ENCODE data around the gene WNT3A. TPM values are rescaled to one million over a fixed set of nuclear protein-coding genes. Genes with fewer than 3 reads are reported as not detected.
"Not testable (repeated sequence)": the region's sequence is repeated elsewhere in the genome, so short reads cannot be mapped to it uniquely, and the experiment has no call there.

Gene WNT3A
- total and polyA plus RNA-seq, 2 donors (not counting 3 experiments of a cell fraction or from before 2014, with no cell fraction given) = not detected

DNA sequence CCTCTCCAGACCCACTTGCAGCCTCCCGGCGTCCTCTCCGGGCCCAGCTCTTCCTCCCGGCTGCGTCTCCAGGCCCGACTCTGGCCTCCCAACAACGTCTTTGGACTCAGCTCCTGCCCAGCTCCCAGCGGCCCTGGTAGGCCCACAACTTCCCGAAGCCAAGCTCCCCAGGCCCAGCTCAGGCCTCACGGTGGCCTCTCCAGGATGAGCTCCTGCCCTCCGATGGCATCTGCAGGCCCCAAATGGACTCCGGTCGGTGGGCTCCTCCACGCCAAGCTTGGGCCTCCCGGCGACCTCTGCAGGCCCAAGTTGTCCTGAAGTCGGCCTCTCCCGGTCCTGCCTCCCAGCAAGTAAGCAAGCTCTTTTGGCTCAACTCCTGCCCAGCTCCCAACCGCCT is 34.5 kb upstream of the WNT3A start:
- H3K4me3 ChIP-seq (replicated peaks in 1 of 3; ENCODE audit: insufficient read depth in 1 of 3, low read depth in 1 of 3, low read length in 3 of 3); H3K9me1 ChIP-seq (replicated peaks; ENCODE audit: control insufficient read depth, extremely low read depth, insufficient read depth, low read length); intact Hi-C loops (cut with micrococcal nuclease); H3K9me3 ChIP-seq (replicated peaks; ENCODE audit: control insufficient read depth, insufficient read depth, low read length); dilution Hi-C loops (cut with MboI; ENCODE audit: extremely low pct_ligation_motif_present, low sequenced_read_pairs); H3K4me1 ChIP-seq (ENCODE audit: control insufficient read depth, extremely low read depth, insufficient read depth, low read length); H2AFZ ChIP-seq (ENCODE audit: low read depth, low read length); CTCF ChIA-PET; POLR2A ChIA-PET; H4K20me1 ChIP-seq (replicated peaks; ENCODE audit: control insufficient read depth, extremely low read depth, insufficient read depth, low read length); H3K4me2 ChIP-seq (ENCODE audit: insufficient read depth, low read length); H3K79me2 ChIP-seq (ENCODE audit: control insufficient read depth, insufficient read depth, low read length); FAIRE-seq; H3K9ac ChIP-seq (replicated peaks; ENCODE audit: extremely low read depth, insufficient read depth, low read length); BruUV-seq (replicated peaks); DNase-seq (ENCODE audit: low read depth, low spot score); H3K27me3 ChIP-seq (ENCODE audit: control insufficient read depth in 2 of 2, insufficient read depth in 2 of 2, low read length in 2 of 2); H3K36me3 ChIP-seq (ENCODE audit: control insufficient read depth in 2 of 2, extremely low read depth in 1 of 2, insufficient read depth in 2 of 2, low read length in 2 of 2); H3K27ac ChIP-seq (ENCODE audit: insufficient read depth, low read depth, low read length): not testable (repeated sequence)

DNA sequence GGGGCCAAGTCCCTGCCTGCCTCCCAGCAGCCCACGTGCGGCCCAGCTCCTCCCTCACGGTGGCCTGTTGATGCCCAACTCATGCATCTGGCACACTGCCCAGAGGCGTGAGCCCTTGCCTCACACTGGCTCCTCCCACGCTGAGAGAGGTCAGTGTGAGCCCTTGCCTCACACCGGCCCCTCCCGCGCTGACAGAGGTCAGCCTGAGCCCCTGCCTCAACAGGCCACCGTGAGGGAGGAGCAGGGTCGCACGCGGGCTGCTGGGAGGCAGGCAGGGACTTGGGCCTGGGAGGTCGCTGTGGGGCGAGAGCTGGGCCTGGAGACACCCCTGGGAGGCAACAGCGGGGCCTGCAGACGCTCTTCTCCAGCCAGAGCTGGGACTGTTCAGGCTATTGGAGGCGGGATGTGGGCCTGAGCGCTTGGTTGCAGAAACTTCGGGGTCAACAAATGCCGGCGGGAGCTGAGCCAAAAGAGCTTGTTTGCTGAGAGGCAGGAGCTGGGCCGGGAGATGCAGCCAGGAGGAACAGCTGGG is 33.9 kb upstream of the WNT3A start:
- CTCF ChIA-PET; H3K79me2 ChIP-seq (ENCODE audit: control insufficient read depth, insufficient read depth, low read length); H3K36me3 ChIP-seq (ENCODE audit: control insufficient read depth in 2 of 2, extremely low read depth in 1 of 2, insufficient read depth in 2 of 2, low read length in 2 of 2); H3K4me1 ChIP-seq (ENCODE audit: control insufficient read depth, extremely low read depth, insufficient read depth, low read length); H3K4me2 ChIP-seq (ENCODE audit: insufficient read depth, low read length); H2AFZ ChIP-seq (ENCODE audit: low read depth, low read length); FAIRE-seq; H3K27ac ChIP-seq (ENCODE audit: insufficient read depth, low read depth, low read length); intact Hi-C loops (cut with micrococcal nuclease); H3K9me3 ChIP-seq (replicated peaks; ENCODE audit: control insufficient read depth, insufficient read depth, low read length); DNase-seq (ENCODE audit: low read depth, low spot score); dilution Hi-C loops (cut with MboI; ENCODE audit: extremely low pct_ligation_motif_present, low sequenced_read_pairs); H3K27me3 ChIP-seq (ENCODE audit: control insufficient read depth in 2 of 2, insufficient read depth in 2 of 2, low read length in 2 of 2); BruUV-seq (replicated peaks); H4K20me1 ChIP-seq (replicated peaks; ENCODE audit: control insufficient read depth, extremely low read depth, insufficient read depth, low read length); H3K9ac ChIP-seq (replicated peaks; ENCODE audit: extremely low read depth, insufficient read depth, low read length); H3K9me1 ChIP-seq (replicated peaks; ENCODE audit: control insufficient read depth, extremely low read depth, insufficient read depth, low read length); H3K4me3 ChIP-seq (replicated peaks in 1 of 3; ENCODE audit: insufficient read depth in 1 of 3, low read depth in 1 of 3, low read length in 3 of 3); POLR2A ChIA-PET: not testable (repeated sequence)

- H3K4me2 ChIP-seq (ENCODE audit: insufficient read depth, low read length); H3K4me3 ChIP-seq (replicated peaks in 1 of 3; ENCODE audit: insufficient read depth in 1 of 3, low read depth in 1 of 3, low read length in 3 of 3); H3K27me3 ChIP-seq (ENCODE audit: control insufficient read depth in 2 of 2, insufficient read depth in 2 of 2, low read length in 2 of 2); H3K9ac ChIP-seq (replicated peaks; ENCODE audit: extremely low read depth, insufficient read depth, low read length); FAIRE-seq; CTCF ChIA-PET; H4K20me1 ChIP-seq (replicated peaks; ENCODE audit: control insufficient read depth, extremely low read depth, insufficient read depth, low read length); intact Hi-C loops (cut with micrococcal nuclease); DNase-seq (ENCODE audit: low read depth, low spot score); H3K27ac ChIP-seq (ENCODE audit: insufficient read depth, low read depth, low read length); H2AFZ ChIP-seq (ENCODE audit: low read depth, low read length); BruUV-seq (replicated peaks); H3K4me1 ChIP-seq (ENCODE audit: control insufficient read depth, extremely low read depth, insufficient read depth, low read length); H3K9me3 ChIP-seq (replicated peaks; ENCODE audit: control insufficient read depth, insufficient read depth, low read length); POLR2A ChIA-PET; H3K9me1 ChIP-seq (replicated peaks; ENCODE audit: control insufficient read depth, extremely low read depth, insufficient read depth, low read length); dilution Hi-C loops (cut with MboI; ENCODE audit: extremely low pct_ligation_motif_present, low sequenced_read_pairs); H3K79me2 ChIP-seq (ENCODE audit: control insufficient read depth, insufficient read depth, low read length); H3K36me3 ChIP-seq (ENCODE audit: control insufficient read depth in 2 of 2, extremely low read depth in 1 of 2, insufficient read depth in 2 of 2, low read length in 2 of 2): not testable (repeated sequence)
Measured at GRCh38 chr1:227973724-227974288, 33.0 kb upstream of the WNT3A start.

DNA sequence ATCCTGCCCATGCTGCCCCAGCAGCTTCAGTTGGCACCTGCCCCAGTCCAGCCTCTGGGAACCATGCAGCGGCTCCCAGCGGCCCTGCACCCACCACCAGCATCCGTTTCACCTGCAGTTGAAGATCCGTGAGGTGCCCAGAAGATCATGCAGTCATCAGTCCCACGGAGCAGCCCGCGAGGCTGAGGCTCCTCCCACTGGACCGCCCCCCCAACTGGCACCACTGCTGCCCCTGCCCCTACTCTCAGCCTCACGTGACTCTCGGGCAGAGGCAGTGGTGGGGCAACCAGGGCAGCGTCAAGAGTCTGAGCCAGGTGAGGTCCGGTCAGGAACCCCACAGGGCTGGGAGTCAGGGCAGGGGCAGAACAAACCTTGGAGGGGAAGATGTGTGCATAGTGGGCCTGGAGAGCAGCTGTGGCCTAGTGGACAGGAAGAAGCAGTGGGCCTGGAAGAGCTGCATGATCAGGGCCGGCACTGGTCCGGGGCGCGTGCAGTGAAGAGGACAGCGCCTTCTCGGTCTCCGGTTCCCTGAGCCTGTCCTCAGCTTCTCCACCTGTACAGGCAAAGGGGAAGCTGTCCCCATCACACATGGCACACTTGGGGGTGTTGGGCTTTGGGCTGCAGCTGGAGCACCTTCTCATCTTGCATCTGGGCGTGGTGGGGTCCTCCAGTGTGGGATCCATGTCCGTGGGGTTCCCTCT is 31.1 kb upstream of the WNT3A start:
- dilution Hi-C loops (cut with MboI; ENCODE audit: extremely low pct_ligation_motif_present, low sequenced_read_pairs); H3K9me1 ChIP-seq (replicated peaks; ENCODE audit: control insufficient read depth, extremely low read depth, insufficient read depth, low read length); CTCF ChIA-PET; H3K4me1 ChIP-seq (ENCODE audit: control insufficient read depth, extremely low read depth, insufficient read depth, low read length); H3K9me3 ChIP-seq (replicated peaks; ENCODE audit: control insufficient read depth, insufficient read depth, low read length); intact Hi-C loops (cut with micrococcal nuclease); H2AFZ ChIP-seq (ENCODE audit: low read depth, low read length); FAIRE-seq; DNase-seq (ENCODE audit: low read depth, low spot score); H3K27ac ChIP-seq (ENCODE audit: insufficient read depth, low read depth, low read length); H4K20me1 ChIP-seq (replicated peaks; ENCODE audit: control insufficient read depth, extremely low read depth, insufficient read depth, low read length); H3K9ac ChIP-seq (replicated peaks; ENCODE audit: extremely low read depth, insufficient read depth, low read length); H3K4me2 ChIP-seq (ENCODE audit: insufficient read depth, low read length); H3K79me2 ChIP-seq (ENCODE audit: control insufficient read depth, insufficient read depth, low read length); BruUV-seq (replicated peaks); H3K27me3 ChIP-seq (ENCODE audit: control insufficient read depth in 2 of 2, insufficient read depth in 2 of 2, low read length in 2 of 2); H3K36me3 ChIP-seq (ENCODE audit: control insufficient read depth in 2 of 2, extremely low read depth in 1 of 2, insufficient read depth in 2 of 2, low read length in 2 of 2); H3K4me3 ChIP-seq (replicated peaks in 1 of 3; ENCODE audit: insufficient read depth in 1 of 3, low read depth in 1 of 3, low read length in 3 of 3); POLR2A ChIA-PET: not testable (repeated sequence)

Data from endothelial cell of umbilical vein (primary cell).